HG02938 (cell line): ENCODE measurements around the gene TEKT4.
"Not testable (repeated sequence)": the region's sequence is repeated elsewhere in the genome, so short reads cannot be mapped to it uniquely, and the experiment has no call there.

Experiments
- ATAC-seq: cut with Tn5 transposase; IDR thresholded peaks from one replicate; pipeline ENCODE4 v1.9.1; 2021; ENCODE audit warnings: mild to moderate bottlenecking, moderate library complexity; ENCODE audit not compliant: unreplicated experiment

The TEKT4 gene

DNA sequence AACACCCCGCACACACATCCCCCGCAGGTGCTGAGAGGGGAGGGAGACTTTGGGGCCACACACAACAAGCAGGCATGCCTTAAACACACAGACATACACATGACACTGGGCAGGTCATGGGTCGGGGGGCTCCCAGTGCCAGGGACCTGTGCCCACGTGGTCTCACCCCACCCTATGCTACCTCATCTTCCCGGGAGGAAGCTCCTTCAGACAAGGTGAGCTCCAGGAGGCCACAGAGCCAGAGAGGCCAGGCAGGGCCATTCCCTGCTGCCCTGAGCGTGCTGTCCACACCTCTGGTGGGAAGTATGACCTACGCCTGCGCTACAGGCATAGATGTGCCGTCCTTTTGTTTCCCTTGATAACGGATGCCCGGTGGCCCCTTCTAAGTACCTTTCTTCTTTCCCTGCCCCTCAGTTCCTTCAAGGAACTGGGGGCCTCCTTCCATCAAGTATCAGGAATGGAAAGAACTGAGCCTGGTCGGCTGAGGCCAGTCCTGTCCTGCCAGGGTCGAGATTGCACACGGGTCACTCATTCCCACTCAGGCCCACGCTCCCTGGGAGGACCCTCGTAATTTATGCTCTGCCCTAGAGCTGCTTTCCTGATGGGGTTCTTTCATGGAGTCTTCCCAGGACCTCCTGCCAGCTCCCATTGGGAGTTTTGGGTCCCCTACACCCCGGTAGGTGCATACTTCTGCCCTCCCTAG, 4.7 kb downstream of the TEKT4 start:
- ATAC-seq = no peak

DNA sequence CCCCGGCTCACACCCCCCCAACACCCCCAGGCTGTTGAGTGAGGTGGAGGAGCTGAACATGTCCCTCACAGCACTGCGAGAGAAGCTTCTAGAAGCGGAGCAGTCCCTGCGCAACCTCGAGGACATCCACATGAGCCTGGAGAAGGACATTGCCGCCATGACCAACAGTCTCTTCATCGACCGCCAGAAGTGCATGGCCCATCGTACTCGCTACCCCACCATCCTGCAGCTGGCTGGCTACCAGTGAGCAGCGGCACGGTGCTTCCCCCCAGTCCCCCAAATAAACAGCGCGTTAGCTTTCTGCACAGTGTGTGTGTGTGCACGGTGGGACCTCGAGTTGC, 5.3 kb downstream of the TEKT4 start:
- no peak for ATAC-seq

DNA sequence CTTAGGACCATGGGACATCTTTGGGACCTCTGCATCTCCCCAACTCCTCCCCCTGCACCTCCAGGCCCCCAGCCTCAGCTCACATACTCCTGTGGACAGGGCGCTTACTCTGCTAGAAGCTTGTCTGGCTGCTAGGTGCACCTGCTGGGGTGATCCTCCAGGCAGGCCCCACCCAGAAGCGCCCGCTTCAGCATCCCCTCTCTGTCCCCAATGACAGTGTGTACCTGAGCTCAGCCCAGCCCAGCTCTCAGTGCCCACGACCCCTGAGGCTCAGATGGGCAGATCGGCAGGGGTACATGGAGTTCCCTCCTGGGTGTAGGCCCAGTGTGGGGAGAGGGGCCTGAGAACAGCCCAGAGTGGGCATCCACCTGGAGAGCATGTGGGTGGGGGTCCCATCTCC, 5.9 kb downstream of the TEKT4 start:
- ATAC-seq = no peak

DNA sequence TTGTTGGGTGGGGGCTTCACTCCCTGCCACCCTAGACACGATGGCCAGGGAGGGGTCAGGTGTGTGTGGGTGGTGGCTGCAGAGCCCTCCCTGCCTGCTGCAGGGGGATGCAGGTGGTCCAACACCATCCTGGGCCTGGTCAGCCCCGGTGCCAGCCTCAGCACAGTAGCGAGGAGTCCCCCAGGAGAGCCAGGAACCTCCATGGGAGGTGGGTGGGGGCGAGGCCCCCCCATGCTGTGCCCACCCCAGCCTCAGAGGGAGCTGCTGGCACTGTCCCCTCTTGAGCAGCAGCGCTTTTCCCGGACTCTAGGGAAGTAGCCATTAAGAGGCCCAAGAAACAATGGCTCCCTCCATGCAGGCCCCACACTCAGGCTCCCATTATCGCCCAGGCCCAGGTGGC, 7.3 kb downstream of the TEKT4 start:
- ATAC-seq = not testable (repeated sequence)

DNA sequence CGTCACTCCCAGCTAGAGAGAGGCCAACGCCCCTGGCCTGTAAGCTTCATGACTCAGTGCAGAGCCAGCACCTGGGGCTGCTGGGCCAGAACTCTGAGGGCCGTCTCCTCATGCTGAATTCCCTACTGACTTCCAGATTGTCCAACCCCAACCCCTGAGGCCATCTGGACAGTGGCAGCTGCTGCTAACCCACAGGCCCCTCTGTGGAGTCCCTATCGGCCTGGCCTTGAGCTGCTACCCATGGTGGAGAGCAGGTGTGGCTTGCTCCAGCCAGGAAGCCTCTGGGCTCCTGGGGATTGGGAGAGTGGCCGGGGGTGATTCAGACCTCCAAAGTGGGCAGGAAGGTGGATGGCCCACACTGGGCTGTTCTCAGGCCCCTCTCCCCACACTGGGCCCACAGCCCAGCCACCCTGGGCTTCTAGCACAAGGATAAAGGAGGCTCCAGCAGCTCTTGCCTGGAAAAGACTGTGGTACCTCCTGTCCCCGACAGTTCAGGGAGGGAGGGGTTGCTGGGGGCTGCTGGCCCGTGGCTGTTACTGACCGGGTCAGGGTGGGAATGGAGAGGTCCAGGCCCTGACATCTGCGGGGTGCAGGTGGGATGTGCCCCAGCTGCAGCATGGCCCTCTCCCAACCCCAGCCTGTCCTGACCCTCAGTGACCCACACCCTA, 8.2 kb downstream of the TEKT4 start:
- no peak for ATAC-seq

DNA sequence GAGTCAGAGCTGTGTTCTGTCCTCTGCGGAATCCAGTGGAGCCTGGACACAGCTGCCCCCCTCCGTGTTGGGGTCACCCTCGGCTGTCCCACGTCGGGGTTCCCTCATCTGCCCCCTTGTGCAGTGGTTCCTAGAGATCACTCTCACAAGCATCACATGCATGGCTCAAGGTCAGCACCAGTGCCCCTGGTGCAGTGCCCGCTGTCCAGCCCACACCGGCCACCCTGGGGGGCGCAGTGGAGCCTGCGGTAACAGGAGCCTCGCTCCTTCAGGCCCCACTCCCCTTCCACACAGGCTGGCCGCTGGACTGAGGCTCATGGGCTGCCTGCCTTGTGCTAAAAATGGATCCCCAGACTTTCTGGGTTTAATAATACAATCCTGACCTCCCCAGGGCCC, 8.8 kb downstream of the TEKT4 start:
- no peak for ATAC-seq

DNA sequence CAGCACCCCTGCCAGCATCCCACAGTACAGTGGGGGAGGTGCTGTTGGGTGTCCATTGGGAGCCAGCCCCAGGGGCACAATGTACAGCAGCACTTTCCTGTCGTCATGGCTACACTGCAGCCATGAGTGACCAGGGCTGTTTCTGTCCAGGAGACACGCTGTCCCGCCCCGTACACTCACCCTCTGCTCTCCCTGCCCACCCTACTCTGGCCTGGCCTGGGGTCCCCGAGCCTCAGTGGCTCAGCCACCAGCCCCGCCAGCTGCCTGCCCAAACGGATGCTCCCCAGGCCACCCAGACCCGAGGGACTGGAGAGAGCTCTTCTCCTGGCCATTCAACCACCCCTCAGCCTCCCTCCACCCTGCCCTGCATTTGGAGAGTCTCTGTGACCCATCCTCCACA, 9.3 kb downstream of the TEKT4 start:
- no peak for ATAC-seq

DNA sequence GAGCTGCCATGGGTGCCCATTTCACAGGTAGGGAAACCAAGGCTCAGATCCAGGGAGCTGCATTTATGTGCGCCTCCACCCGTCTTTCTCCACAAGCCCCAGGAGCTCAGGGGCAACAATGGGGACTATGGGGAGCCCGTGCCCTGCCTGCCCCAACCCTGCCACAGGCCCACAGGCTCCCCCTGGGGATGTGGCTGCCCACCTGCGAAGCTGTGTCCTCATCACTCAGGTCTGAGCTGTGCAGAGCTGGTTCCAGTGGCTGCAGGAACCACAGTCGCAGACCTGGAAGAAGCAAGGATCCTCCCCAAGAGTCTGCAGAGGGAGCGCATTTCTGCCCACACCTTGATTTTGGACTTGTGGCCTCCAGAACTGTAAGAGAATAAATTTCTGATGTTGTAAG, 9.8 kb downstream of the TEKT4 start:
- no peak for ATAC-seq

DNA sequence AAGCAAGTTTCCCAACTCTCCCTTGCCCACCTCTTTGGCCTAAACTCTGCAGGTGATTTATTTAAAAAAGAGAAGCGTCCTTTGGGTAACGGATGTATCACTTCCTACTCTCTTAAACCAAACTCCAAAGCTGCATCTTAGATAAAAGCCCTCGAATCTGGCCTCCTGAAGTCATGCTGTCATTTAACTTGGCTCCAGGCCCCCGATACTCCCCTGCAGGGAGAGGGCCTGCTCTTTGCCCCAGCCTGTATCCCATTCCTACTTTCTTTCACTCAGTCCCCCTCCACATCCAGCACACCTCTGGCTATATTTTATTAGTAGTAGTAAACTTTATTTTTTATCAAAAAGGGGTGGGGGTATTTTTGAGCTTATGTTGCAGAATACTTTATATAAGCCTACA, 19.0 kb downstream of the TEKT4 start:
- ATAC-seq = no peak

DNA sequence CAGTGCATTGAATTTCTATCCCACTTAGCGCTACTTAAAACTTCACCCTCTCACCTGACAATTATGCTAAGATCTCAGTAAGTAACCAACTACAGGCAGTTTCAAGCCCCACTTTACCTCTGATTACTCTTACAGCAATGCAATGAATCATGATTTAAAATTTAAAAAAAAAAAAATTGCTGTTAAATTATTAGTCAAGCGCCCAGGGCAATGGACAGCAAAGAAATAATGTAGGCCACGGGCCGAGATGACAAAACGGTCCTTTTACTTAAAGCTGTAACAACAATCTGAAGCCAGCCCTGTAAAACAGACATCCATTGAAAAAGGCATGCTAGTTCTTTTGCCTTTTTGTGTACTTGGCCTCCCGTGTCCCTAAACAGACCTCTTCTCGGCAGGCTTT, 24.0 kb downstream of the TEKT4 start:
- ATAC-seq = not testable (repeated sequence)

DNA sequence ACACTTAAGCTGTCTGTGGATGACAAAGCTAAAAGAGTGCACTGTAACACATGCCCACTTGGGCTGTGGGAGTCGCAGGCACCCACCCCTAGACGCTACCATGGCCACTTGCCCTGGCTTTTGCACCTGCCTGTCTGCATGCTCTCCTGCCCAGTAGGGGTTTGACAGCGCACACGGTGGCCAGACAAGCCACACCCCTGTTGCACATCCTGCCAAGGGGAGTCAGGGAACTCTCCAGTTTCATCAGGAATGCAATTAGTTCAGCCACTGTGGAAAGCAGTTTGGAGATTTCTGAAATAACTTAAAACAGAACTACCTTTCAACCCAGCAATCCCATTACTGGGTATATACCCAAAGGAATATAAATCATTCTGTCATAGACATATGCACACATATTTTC, 35.7 kb downstream of the TEKT4 start:
- ATAC-seq = not testable (repeated sequence)

DNA sequence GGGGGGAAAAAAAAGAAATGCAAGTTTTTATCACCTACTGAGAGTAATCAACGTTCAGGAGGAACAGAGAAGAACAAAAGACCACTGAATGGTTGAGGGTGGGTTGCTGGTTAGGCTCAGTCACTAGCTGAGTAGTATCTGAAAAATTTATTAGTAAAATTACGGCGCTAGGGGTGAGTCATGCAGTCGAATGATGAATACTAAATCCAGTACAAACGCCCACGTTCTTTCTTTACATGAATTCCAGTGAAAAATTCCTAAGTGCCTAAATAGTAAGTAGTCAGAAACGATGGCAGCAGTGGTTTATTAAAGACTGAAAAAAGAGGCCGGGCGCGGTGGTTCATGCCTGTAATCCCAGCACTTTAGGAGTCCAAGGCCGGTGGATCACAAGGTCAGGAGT, 52.0 kb downstream of the TEKT4 start:
- no peak for ATAC-seq

DNA sequence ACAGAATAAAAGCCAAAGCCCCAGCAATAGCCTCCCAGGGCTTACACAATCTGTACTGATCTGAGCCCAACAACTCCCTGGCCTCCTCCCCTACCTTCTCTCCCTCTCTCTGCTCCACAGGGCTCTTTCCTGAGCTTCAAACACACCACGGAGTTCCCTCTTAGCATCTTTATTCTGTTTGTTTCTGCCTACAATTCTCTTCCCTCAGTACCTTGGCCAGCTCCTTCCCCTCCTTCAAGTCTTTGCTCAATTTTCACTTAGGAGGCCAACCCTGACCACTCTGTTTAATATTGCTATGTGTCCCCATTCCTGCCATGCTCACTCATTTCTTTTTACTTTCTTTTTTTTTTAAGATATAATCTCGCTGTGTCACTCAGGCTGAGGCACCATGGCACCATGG, 53.8 kb downstream of the TEKT4 start:
- ATAC-seq = not testable (repeated sequence)
